ENCODE data around the gene CORO1C.

CORO1C gene

DNA sequence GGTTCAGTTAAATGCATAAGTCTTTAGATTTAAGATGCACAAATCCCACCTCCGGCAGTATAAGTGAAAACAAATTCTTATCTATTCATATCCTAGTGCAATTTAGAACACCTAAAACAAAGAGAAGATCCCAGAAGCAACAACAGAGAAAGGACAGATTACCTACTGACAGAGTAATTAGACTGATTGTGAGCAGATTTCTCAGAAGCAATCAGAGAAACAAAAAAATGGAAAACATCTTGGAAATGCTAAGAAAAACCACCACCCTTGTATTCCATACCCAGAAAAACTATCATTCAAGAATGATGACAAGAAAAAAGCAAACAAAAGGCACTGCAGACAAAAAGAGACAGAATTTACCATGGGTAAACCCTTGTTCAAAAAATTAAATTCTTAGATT is 50.0 kb downstream of the CORO1C start:
- H3K4me1 ChIP-seq (ENCODE audit: insufficient read depth, low read length): no peaks in the 10 kb centered on the region
- H3K36me3 ChIP-seq (ENCODE audit: insufficient read depth, low read length): peaks cover 18% of the 10 kb centered on the region
- H2AFZ ChIP-seq (ENCODE audit: low read depth, low read length): no peak overlapping the region
- ATAC-seq (ENCODE audit: insufficient read depth, low read depth) (no peak), DNase-seq (no peak)
- peaks cover 9% of the 10 kb centered on the region; the same call in 1 of the 2 replicates for H4K20me1 ChIP-seq (ENCODE audit: insufficient read depth, low read length)
- no peak for TF ChIP-seq EZH2 (IDR thresholded peaks at IDR 0.05; ENCODE audit: borderline replicate concordance, low read depth, low read length, severe bottlenecking)
- TF ChIP-seq, protein P1, sequence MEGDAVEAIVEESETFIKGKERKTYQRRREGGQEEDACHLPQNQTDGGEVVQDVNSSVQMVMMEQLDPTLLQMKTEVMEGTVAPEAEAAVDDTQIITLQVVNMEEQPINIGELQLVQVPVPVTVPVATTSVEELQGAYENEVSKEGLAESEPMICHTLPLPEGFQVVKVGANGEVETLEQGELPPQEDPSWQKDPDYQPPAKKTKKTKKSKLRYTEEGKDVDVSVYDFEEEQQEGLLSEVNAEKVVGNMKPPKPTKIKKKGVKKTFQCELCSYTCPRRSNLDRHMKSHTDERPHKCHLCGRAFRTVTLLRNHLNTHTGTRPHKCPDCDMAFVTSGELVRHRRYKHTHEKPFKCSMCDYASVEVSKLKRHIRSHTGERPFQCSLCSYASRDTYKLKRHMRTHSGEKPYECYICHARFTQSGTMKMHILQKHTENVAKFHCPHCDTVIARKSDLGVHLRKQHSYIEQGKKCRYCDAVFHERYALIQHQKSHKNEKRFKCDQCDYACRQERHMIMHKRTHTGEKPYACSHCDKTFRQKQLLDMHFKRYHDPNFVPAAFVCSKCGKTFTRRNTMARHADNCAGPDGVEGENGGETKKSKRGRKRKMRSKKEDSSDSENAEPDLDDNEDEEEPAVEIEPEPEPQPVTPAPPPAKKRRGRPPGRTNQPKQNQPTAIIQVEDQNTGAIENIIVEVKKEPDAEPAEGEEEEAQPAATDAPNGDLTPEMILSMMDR (IDR thresholded peaks at IDR 0.05; ENCODE audit: borderline replicate concordance, extremely low read depth, low read length, poor library complexity, severe bottlenecking): no peak
- no peaks in the 10 kb centered on the region for H3K9me3 ChIP-seq (ENCODE audit: insufficient read depth, low read length, severe bottlenecking)
- H3K9ac ChIP-seq (ENCODE audit: low read depth, low read length): no peak overlapping the region
- H3K4me2 ChIP-seq (ENCODE audit: insufficient read depth, low read length): no peak overlapping the region
- H3K4me3 ChIP-seq (ENCODE audit: low read depth in 1 of 2, low read length in 2 of 2): no peak overlapping the region
- no peaks in the 10 kb centered on the region for H3K27me3 ChIP-seq (ENCODE audit: insufficient read depth, low read length, poor library complexity)
- no peak overlapping the region for H3K27ac ChIP-seq (ENCODE audit: low read length)
- peaks cover 51% of the 10 kb centered on the region for H3K79me2 ChIP-seq (ENCODE audit: insufficient read depth, low read length)

DNA sequence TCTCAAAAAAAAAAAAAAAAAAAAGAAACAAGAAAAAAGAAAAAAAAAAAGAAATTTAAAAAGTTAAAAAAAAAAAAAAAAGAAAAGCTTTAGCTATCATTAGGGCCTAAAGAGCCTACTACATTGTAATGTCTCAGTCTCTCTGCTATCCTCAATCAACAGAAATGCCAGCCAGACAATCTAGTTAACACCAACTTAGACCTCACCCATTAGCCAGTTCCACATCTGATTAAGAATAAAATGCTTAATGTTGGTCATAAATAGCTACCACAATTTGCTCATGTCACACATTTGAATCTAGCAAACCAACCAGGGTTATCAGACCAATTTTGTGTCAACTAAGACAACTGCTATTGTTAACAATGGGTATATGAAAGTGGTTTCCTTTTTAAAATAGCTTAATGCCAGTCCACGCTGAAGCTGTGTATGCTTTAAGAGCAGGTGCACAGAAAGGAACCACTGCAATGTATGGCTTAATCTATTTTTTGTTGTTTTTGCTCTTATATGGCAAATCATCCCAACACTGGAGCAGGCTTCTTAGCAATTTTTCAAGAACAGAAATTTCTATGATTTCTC is 52.1 kb downstream of the CORO1C start:
- no peak overlapping the region for H3K9ac ChIP-seq (ENCODE audit: low read depth, low read length)
- H3K27me3 ChIP-seq (ENCODE audit: insufficient read depth, low read length, poor library complexity): no peaks in the 10 kb centered on the region
- H3K79me2 ChIP-seq (ENCODE audit: insufficient read depth, low read length): peaks cover 35% of the 10 kb centered on the region

DNA sequence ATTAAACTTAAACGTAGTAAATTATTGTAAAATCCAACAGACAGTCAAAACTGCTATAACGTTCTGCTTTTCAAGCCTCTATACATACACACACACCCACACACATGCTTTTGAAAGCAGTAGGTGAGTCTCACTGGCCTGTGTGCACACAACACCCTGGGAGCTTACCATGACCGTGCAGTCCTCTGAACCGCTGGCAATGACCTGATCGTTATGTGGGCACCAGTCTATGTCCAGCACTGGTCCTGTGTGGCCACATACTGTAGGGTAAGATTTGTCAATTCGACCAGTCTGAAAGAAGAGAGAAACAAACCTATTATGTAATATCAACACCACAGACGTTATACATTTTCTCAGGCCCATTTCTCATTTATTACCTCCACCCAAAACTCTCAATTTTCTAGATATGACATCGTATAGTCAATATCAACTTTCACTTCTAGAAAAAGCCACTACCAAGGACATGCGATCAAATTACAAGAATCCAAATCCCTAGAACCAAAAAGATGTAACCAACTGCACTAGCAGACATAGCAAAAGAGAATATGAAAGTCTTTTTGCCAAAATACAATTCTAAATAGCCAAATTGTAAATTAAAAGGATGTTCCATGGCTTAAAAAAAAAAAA is 53.1 kb downstream of the CORO1C start:
- H2AFZ ChIP-seq (ENCODE audit: low read depth, low read length): no peak overlapping the region
- H3K79me2 ChIP-seq (ENCODE audit: insufficient read depth, low read length): peaks cover 29% of the 10 kb centered on the region
- no peaks in the 10 kb centered on the region for H3K27me3 ChIP-seq (ENCODE audit: insufficient read depth, low read length, poor library complexity)
- TF ChIP-seq EZH2 (IDR thresholded peaks at IDR 0.05; ENCODE audit: borderline replicate concordance, low read depth, low read length, severe bottlenecking): no peak
- TF ChIP-seq, protein P1 (IDR thresholded peaks at IDR 0.05; ENCODE audit: borderline replicate concordance, extremely low read depth, low read length, poor library complexity, severe bottlenecking): no peak
- H3K27ac ChIP-seq (ENCODE audit: low read length): no peak overlapping the region
- DNase-seq (no peak), ATAC-seq (ENCODE audit: insufficient read depth, low read depth) (no peak)
- H3K36me3 ChIP-seq (ENCODE audit: insufficient read depth, low read length): peaks cover 36% of the 10 kb centered on the region
- no peak overlapping the region for H3K4me2 ChIP-seq (ENCODE audit: insufficient read depth, low read length)
- 0 out of 2 replicates have a peak, but pooled peaks cover 3% of the 10 kb centered on the region for H4K20me1 ChIP-seq (ENCODE audit: insufficient read depth, low read length)
- H3K9ac ChIP-seq (ENCODE audit: low read depth, low read length): no peak overlapping the region
- H3K4me3 ChIP-seq (ENCODE audit: low read depth in 1 of 2, low read length in 2 of 2): no peak overlapping the region
- no peaks in the 10 kb centered on the region for H3K9me3 ChIP-seq (ENCODE audit: insufficient read depth, low read length, severe bottlenecking)
- no peaks in the 10 kb centered on the region for H3K4me1 ChIP-seq (ENCODE audit: insufficient read depth, low read length)

More for the DNA sequence above, 52.1 kb downstream of the CORO1C start:
- Histone ChIP-seq H3K4me1 (ENCODE audit: insufficient read depth, low read length) (no peaks in the 10 kb centered on the region), H2AFZ (ENCODE audit: low read depth, low read length) (no peak overlapping the region), H3K27ac (ENCODE audit: low read length) (no peak overlapping the region), H3K4me2 (ENCODE audit: insufficient read depth, low read length) (no peak overlapping the region), H4K20me1 (ENCODE audit: insufficient read depth, low read length) (peaks cover 4% of the 10 kb centered on the region; the same call in 1 of the 2 replicates), H3K4me3 (ENCODE audit: low read depth in 1 of 2, low read length in 2 of 2) (no peak overlapping the region), H3K36me3 (ENCODE audit: insufficient read depth, low read length) (peaks cover 33% of the 10 kb centered on the region), H3K9me3 (ENCODE audit: insufficient read depth, low read length, severe bottlenecking) (no peaks in the 10 kb centered on the region)
- DNase-seq: no peak
- TF ChIP-seq, protein P1 (IDR thresholded peaks at IDR 0.05; ENCODE audit: borderline replicate concordance, extremely low read depth, low read length, poor library complexity, severe bottlenecking): no peak
- TF ChIP-seq EZH2 (IDR thresholded peaks at IDR 0.05; ENCODE audit: borderline replicate concordance, low read depth, low read length, severe bottlenecking): no peak
- ATAC-seq (ENCODE audit: insufficient read depth, low read depth): no peak

Data from DND-41 (cell line).